ENCODE measurements around the gene CYB5B.

CYB5B gene

DNA sequence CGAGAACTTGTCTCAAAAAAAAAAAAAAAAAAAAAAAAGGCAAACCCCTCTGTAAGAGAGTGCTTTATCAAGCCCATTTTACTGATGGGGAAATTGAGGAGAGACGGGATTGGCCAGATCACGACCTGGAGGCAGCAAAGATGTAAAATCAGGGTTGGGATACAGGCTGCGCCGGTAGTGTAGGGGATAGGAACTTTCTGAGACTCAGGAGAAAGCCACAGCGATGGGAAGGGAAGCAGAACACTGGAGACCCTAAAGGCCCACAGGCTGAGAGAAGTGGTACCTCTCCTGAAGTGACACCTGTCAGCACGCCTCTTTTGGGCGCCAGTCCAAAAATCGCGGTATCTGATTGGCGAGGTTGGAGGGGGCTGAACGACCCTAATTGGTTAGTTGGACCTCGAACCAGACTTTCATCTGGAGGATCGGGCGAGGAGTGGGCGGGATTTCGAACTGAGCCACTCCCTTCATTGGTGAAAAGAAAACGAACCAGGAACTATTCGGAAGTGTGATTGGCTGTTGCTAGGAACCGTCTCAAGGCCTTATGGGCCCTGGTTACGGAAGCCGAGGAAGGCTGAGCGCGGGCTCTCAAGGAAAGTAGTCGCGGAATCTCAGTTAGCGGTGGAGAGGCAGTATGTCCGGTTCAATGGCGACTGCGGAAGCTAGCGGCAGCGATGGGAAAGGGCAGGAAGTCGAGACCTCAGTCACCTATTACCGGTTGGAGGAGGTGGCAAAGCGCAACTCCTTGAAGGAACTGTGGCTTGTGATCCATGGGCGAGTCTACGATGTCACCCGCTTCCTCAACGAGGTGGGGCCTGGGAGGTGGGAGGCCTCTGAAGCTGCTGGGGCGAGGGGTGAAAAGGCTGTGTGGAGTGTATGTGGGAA, at the start of gene CYB5B:
Gene CYB5B, plus strand, starts transcription at position 567 of the 882 bp plus-strand sequence. Its CDS starts 65 bp downstream, at position 632.
- TF ChIP-seq GATA1 (IDR thresholded peaks at IDR 0.05; ENCODE audit: low read depth, low read length) = peak; percentile 23
- peak; percentile 88 for TF ChIP-seq POLR2A (IDR thresholded peaks at IDR 0.05; ENCODE audit: low read length)
- DNase-seq = peak; percentile 96

DNA sequence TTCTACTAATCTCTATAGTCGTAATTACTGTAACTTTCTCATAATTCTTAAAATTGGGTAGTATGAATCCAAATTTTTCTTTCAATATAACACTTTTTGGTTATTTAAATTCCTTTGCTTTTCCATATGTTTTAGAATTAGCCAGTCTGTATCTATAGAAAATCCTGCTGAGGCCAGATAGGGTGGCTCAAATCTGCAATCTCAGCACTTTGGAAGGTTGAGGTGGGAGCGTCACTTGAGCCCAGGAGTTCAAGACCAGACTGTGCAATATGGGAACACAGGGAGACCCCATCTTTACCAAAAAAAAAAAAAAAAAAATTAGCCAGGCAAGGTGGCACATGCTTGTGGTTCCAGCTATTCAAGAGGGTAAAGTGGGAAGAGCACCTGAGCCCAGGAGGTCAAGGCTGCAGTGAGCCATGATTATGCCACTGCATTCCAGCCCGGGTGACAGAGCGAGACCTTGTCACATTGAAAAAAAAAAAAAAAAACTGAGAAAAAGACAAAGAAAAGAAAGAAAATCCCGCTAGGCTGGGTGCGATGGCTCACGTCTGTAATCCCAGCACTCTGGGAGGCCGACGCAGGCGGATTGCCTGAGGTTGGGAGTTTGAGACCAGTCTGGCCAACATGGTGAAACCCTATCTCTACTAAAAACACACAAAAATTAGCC, 47.9 kb upstream of the CYB5B start:
- no peak for DNase-seq
- TF ChIP-seq GATA1 (IDR thresholded peaks at IDR 0.05; ENCODE audit: low read depth, low read length) (no peak), POLR2A (IDR thresholded peaks at IDR 0.05; ENCODE audit: low read length) (no peak)

DNA sequence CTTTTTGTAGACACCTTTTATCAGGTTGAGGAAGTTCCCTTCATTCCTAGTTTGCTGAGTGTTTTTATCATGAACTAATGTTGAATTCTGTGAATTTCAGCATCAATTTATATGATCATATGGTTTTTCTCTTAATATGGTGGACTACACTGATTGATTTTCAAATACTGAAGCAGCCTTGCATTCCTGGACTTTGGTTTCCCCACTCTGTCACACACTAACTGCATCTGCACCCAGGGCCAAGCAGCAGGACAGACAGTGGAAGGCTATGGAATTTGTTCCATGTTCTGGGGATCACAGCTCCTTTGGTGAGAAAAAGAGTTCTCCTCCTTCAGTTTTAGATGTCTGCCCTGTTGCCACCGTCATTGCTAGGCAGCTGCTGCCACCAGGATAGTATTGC, 46.4 kb upstream of the CYB5B start:
- no peak for DNase-seq
- no peak for TF ChIP-seq POLR2A (IDR thresholded peaks at IDR 0.05; ENCODE audit: low read length)
- TF ChIP-seq GATA1 (IDR thresholded peaks at IDR 0.05; ENCODE audit: low read depth, low read length) = no peak

- DNase-seq = no peak
- TF ChIP-seq GATA1 (IDR thresholded peaks at IDR 0.05; ENCODE audit: low read depth, low read length) (no peak), POLR2A (IDR thresholded peaks at IDR 0.05; ENCODE audit: low read length) (no peak)
These were observed 45.7 kb upstream of the CYB5B start for GRCh38 chr16:69378760-69379159.

DNA sequence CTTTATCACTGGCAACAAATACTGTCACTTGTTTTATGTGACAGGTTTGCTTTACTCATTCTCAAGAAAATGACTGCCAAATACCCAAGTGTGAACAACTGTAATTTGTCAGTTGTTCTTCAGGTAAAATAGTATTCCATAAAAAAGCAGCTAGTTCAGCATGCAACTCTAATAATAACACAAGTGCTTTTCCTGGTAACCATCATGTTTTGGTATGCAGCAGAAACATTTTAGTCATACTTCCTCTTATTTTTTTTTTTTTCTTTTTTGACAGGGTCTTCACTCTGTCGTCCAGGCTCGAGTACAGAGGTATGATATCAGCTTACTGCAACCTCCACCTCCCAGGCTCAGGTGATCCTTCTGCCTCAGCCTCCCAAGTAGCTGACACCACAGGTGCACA, 43.2 kb upstream of the CYB5B start:
- TF ChIP-seq GATA1 (IDR thresholded peaks at IDR 0.05; ENCODE audit: low read depth, low read length) = no peak
- DNase-seq = no peak

- TF ChIP-seq POLR2A (IDR thresholded peaks at IDR 0.05; ENCODE audit: low read length) (no peak), GATA1 (IDR thresholded peaks at IDR 0.05; ENCODE audit: low read depth, low read length) (no peak)
These were observed 42.0 kb upstream of the CYB5B start for GRCh38 chr16:69382421-69382820.

DNA sequence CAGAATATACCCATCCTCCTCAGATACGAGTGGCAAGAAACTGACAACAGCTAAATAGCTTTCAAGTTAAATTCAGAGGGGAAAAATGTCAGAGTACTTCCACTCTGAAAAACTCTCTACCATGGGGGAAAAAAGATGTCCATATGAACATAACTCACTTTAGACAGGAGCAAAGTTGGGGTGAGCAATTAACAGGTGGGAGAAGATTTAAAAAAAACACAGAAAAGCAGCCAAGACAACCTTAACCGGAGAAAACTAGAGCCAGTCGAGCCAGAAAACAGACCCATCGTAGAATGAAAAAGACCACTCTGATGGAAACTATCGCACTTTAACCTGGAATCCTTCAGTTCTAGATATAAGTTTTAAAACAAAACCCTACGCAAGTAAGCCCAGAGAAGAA, 39.4 kb upstream of the CYB5B start:
- DNase-seq = no peak
- TF ChIP-seq GATA1 (IDR thresholded peaks at IDR 0.05; ENCODE audit: low read depth, low read length) = no peak
- TF ChIP-seq POLR2A (IDR thresholded peaks at IDR 0.05; ENCODE audit: low read length) = no peak

More at GRCh38 chr16:69382421-69382820, 42.0 kb upstream of the CYB5B start:
- peak; percentile 19 to 52 for DNase-seq

DNA sequence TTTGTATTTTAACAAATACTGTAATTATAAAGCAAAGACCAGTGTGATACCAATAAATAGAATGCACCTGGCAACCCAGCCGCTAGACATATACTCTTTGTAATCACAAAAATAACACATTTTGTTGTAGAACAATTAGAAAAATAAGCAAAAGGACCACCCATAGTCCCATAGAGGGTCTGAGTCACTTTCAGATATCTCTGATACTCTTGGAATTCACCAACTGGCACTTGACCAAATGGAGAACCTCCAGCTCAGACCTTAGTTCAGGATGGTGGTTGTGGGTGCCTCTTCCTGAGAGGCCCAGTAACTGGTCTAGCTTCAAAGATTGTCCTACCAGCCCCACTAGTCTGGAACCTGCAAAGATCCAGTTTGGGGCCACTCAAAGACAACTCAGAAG, 37.8 kb upstream of the CYB5B start:
- TF ChIP-seq GATA1 (IDR thresholded peaks at IDR 0.05; ENCODE audit: low read depth, low read length) (no peak), POLR2A (IDR thresholded peaks at IDR 0.05; ENCODE audit: low read length) (no peak)
- no peak for DNase-seq

GRCh38 chr16:69393898-69394849, 30.2 kb upstream of the CYB5B start:
- no peak for TF ChIP-seq POLR2A (IDR thresholded peaks at IDR 0.05; ENCODE audit: low read length)
- no peak for TF ChIP-seq GATA1 (IDR thresholded peaks at IDR 0.05; ENCODE audit: low read depth, low read length)
- DNase-seq = no peak

DNA sequence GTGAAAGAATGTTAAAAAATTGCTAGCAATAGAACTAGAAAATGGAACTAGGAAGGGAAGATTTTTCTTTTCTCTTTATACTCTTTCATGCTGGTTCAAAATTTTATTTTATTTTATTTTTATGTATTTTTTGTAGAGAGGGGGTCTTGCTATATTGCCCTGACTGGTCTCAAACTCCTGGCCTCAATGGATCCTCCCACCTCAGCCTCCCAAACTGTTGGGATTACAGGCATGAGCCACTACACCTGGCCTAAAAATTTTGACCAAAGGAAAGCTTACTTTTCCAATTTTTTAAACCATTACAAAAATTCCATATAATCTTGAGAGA, 28.6 kb upstream of the CYB5B start:
- no peak for TF ChIP-seq GATA1 (IDR thresholded peaks at IDR 0.05; ENCODE audit: low read depth, low read length)
- no peak for TF ChIP-seq POLR2A (IDR thresholded peaks at IDR 0.05; ENCODE audit: low read length)

DNA sequence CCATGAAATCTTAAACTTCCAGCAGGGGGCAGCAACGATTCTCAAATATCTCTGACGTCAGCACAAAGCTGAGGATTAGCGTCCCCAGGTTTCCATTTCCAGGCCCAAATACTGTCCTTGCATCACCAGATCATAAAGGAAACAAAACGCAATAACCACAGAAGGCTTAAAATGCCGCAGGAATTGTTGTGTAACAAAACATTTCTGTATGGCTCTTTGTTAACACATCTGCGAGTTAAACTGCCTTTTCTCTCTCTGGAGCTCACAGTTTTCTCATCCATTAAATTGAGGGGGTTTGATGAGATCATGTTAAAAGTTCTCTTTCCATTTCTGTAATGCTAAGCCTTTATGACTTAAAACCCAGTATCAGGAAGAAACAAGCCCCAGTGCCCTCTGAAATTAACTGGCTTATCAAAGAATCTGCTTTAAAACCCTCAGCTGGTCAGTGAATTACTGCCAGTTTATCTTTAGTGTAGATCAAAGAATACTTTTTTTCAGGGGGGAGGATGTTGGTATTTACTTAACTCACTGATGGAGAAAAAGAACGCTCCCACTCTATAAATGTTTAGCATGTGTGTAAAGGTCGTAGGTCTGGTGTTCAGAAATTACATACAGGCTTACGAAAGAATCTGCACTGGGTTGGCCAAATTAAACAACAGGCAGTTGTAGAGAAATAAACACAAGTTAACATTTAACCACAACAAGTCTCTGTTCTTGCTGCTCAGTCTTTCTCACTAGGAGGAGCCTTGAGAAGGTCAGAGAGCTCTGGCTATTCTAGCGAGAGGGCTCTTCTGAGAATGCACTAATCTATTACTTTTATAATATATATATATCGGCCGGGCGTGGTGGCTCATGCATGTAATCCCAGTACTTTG, 28.0 kb upstream of the CYB5B start:
- DNase-seq = peak; percentile 81 to 92
- TF ChIP-seq POLR2A (IDR thresholded peaks at IDR 0.05; ENCODE audit: low read length) (no peak), GATA1 (IDR thresholded peaks at IDR 0.05; ENCODE audit: low read depth, low read length) (no peak)

More for the DNA sequence above, 28.6 kb upstream of the CYB5B start:
- no peak for DNase-seq

- TF ChIP-seq GATA1 (IDR thresholded peaks at IDR 0.05; ENCODE audit: low read depth, low read length) (no peak), POLR2A (IDR thresholded peaks at IDR 0.05; ENCODE audit: low read length) (no peak)
- DNase-seq = peak; percentile 18 to 34
These were observed 26.4 kb upstream of the CYB5B start for GRCh38 chr16:69397821-69398521.
